ENCODE data around the gene TM7SF2.

Gene TM7SF2

GRCh38 chr11:65156256-65156655 is 44.6 kb downstream of the TM7SF2 start:
- DNase-seq (ENCODE audit: low read depth in 2 of 2) = no peak

- DNase-seq (ENCODE audit: low read depth in 2 of 2) = no peak
Observed at GRCh38 chr11:65156926-65157325, 45.3 kb downstream of the TM7SF2 start.

DNA sequence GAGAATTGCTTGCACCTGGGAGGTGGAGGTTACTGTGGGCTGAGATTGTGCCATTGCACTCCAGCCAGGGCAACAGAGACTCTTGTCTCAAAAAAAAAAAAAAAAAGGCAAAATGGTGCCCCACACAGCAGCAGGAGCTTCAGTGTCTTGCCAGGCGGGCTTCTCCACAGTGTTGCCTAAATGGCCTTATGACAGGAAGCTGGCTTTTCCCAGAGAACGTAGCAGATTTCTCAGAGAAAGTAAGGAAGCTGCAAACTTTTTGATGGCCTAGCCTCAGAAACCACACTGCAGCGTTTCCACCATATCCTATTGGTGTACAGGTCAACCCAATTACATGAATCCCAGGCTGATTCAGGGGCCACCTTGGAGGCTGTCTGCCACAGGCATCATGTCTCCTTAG is 45.7 kb downstream of the TM7SF2 start:
- DNase-seq (ENCODE audit: low read depth in 2 of 2) = no peak

GRCh38 chr11:65159012-65159411 is 47.3 kb downstream of the TM7SF2 start:
- DNase-seq (ENCODE audit: low read depth in 2 of 2) = no peak

DNA sequence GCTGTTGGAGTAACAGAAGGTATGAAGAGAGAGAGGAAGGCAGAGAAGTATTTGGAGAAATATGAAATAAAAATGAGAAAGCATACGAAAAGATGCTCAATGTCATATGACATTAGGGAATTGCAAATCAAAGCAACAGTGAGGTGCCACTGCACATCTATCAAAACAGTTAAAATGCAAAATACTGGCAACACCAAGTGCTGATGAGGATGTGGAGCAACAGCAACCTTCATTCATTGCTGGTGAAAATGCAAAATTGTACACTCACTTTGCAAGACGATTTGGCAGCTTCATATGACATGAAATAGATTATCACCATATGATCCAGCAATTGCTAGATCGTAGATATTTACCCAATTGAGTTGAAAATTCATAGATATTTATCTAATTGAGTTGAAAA is 49.0 kb downstream of the TM7SF2 start:
- DNase-seq (ENCODE audit: low read depth in 2 of 2) = no peak

GRCh38 chr11:65163684-65164083 is 52.0 kb downstream of the TM7SF2 start:
- DNase-seq (ENCODE audit: low read depth in 2 of 2) = no peak
